Stimulated activated effector memory CD8-positive, alpha-beta T cell treated with anti-CD3 and anti-CD28 coated beads, Interleukin-12 subunit alpha, Interleukin-12 subunit beta, amount 100 ng/mL, for 72 hours (primary cell): Measurements from ENCODE around the gene CAMK2G.
A peak's percentile ranks its signal among the peaks of the same experiment; 100 is the strongest.

Source experiments
- ATAC-seq: fragments of 150-1000 bp; cut with Tn5 transposase; 2 replicates; pipeline ENCODE4 v1.10.0; 2021
- DNase-seq, 2 donors: peaks; one replicate each; pipeline ENCODE4 v3.0.0; 2021 to 2022; ENCODE audit warnings: low spot score in 2 of 2
- H3K27ac Mint-ChIP-seq: one replicate; pipeline ENCODE4 v1.8.0; 2022; ENCODE audit warnings: mild to moderate bottlenecking, mixed read lengths
- H3K36me3 Mint-ChIP-seq: one replicate; pipeline ENCODE4 v1.8.0; 2022; ENCODE audit warnings: mild to moderate bottlenecking, mixed read lengths
- H3K4me1 Mint-ChIP-seq: one replicate; pipeline ENCODE4 v1.8.0; 2022; ENCODE audit warnings: mixed read lengths
- H3K4me3 Mint-ChIP-seq: one replicate; pipeline ENCODE4 v1.8.0; 2022; ENCODE audit warnings: mild to moderate bottlenecking, mixed read lengths
- H3K9me3 Mint-ChIP-seq: one replicate; pipeline ENCODE4 v1.8.0; 2022; ENCODE audit warnings: mixed read lengths

Gene CAMK2G

DNA sequence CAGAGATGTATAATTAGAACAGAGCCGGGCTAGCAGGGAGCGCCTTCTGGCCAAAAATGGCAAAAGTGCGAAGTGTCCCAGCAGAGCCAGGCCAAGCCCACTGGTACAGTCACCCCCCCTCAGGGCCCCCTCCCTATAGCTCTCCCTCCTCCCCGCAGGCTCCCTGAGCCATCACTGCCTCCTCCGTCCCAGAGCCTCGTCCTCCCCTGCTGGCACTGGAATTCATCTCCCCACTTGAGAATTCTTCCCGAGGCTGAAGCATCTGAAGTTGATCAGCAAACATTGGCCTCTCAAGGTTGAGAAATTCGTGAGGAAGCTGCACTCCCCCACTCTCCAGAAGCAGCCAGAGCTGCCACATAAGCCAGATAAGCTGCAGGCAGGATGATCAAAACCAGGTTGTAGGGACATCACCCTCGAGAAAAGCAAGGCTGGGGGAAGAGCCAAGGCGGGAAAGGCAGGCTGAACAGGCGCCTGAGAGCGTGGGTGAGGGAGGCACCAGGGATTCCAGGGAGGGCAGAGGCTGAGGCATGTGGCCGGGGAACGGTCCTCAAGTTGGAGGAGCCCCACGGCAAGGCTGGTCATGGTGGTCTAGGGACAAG lies 23.4 kb downstream of the CAMK2G start:
- Mint-ChIP-seq H3K4me1 (peaks cover 37% of the 10 kb centered on the region), H3K9me3 (no peaks in the 10 kb centered on the region), H3K36me3 (peaks cover 46% of the 10 kb centered on the region), H3K27ac (no peak overlapping the region), H3K4me3 (no peak overlapping the region)
- ATAC-seq (no peak), DNase-seq (no peak)

DNA sequence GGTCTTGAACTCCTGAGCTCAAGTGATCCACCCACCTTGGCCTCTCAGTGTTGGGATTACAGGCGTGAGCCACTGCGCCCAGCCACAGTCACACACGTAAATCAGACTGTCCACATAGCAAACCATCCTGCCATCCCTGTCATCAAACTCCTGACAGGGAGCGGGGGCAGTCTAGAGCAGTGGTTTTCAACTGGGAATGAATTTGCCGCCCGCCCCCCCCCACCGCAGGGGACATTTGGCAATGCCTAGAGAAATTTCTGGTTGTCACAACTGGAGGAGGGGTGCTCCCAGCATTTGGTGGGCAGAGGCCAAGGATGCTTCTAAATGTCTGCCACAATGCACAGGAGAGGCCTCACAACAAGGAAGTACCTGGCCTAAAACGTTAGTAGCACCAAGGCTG lies 24.1 kb downstream of the CAMK2G start:
- no peaks in the 10 kb centered on the region for H3K9me3 Mint-ChIP-seq
- H3K27ac Mint-ChIP-seq, result no peak overlapping the region
- no peak overlapping the region for H3K4me3 Mint-ChIP-seq
- peaks cover 42% of the 10 kb centered on the region for H3K36me3 Mint-ChIP-seq
- H3K4me1 Mint-ChIP-seq, result peaks cover 31% of the 10 kb centered on the region
- no peak for DNase-seq
- ATAC-seq, result no peak

DNA sequence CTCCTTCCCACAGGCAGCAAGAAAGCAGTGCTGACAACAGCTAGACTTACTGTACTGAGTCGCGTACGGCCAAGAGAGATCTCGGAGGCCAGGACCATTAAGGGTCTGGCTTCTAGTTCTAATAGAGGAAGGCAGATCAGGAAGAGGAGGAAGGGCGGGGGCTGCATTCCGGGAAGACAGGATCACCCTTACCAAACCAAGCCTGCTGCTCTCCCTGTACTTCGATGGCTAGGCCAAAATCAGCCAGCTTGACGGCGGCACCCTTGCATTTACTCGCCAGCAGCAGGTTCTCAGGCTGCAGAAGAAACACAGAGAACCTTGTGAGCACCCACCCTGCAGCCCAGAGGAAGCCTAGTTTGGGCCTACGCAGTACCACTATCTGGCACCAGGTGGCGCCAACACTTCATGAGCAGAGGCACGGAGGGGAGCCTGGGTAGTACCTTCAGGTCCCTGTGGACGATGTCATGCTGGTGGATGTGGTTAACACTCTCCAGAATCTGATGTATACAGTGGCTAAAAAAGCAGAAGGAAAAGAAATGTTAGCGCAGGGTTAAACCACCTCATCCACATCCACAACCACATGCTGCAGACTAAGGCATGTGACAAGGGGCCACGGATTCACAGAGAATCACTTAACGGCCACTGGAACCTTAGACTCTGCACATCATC lies 25.4 kb downstream of the CAMK2G start:
- peak; percentile 97 to 99 for DNase-seq
- no peaks in the 10 kb centered on the region for H3K9me3 Mint-ChIP-seq
- no peak overlapping the region for H3K4me3 Mint-ChIP-seq
- ATAC-seq, result peak; percentile 99
- peaks cover 25% of the 10 kb centered on the region for H3K4me1 Mint-ChIP-seq
- peak overlapping the region; percentile 81 for H3K27ac Mint-ChIP-seq
- peaks cover 45% of the 10 kb centered on the region for H3K36me3 Mint-ChIP-seq

DNA sequence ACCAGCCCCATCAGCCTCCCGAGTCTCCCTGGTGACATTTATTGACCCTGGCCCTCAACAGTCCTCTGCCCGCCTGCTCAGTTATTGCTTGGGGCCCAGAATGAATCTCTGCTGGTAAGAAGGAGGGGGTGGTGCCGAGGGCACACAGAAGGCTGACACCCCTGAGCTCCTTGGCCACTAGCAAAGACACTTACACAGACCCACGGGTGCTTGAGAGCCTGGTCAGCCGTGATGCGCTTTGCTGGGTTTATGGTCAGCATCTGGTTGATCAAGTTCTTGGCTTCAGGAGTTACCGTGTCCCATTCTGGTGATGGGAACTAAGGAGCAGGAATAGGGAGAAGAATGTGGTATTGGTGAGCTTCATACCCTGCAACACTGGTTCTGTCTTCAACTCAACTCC lies 27.3 kb downstream of the CAMK2G start:
- DNase-seq (no peak), ATAC-seq (no peak)
- Mint-ChIP-seq H3K4me3 (no peak overlapping the region), H3K27ac (no peak overlapping the region), H3K36me3 (peaks cover 50% of the 10 kb centered on the region), H3K4me1 (peaks cover 18% of the 10 kb centered on the region), H3K9me3 (no peaks in the 10 kb centered on the region)

DNA sequence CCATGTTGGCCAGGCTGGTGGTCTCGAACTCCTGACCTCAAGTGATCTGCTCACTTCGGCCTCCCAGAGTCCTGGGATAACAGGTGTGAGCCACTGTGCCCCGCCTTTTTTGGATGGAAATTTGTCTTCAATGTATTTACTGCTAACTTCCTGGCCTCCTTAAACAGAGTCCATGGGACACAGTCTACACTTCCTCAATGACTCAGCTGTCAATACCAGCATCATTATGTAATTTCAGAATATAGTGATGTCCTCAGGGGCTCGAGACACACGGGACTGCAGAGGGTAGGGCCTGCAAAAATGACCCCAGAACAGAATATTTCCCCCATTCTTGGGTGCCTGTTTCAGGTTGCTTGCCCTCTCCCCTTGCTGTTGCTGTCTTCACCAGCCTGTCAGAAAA lies 31.1 kb downstream of the CAMK2G start:
- Mint-ChIP-seq H3K4me3 (no peak overlapping the region), H3K36me3 (peaks cover 35% of the 10 kb centered on the region), H3K4me1 (no peaks in the 10 kb centered on the region), H3K27ac (peak overlapping the region; percentile 38), H3K9me3 (no peaks in the 10 kb centered on the region)
- DNase-seq, result no peak
- no peak for ATAC-seq

DNA sequence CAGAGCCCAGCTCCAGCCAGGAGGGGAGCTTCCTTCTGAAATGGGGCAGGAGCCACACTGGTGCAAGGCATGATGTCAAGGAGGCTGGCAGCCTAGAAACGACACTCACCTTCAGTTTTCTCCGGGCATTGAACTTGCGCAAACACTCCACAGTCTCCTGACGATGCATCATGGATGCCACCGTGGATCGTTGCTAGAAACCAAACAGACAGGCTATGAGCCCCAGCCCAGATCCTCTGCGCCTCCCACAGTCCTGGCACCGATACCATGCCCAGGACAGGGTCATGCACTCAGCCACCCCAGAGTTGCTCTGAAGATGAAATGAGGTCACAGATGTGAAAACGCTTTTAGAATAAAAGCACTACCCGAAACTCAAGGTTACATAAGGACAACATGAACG lies 32.0 kb downstream of the CAMK2G start:
- H3K4me1 Mint-ChIP-seq, result no peaks in the 10 kb centered on the region
- H3K36me3 Mint-ChIP-seq, result peaks cover 26% of the 10 kb centered on the region
- H3K9me3 Mint-ChIP-seq, result no peaks in the 10 kb centered on the region
- H3K27ac Mint-ChIP-seq, result no peak overlapping the region
- no peak overlapping the region for H3K4me3 Mint-ChIP-seq
- ATAC-seq (no peak), DNase-seq (no peak)

DNA sequence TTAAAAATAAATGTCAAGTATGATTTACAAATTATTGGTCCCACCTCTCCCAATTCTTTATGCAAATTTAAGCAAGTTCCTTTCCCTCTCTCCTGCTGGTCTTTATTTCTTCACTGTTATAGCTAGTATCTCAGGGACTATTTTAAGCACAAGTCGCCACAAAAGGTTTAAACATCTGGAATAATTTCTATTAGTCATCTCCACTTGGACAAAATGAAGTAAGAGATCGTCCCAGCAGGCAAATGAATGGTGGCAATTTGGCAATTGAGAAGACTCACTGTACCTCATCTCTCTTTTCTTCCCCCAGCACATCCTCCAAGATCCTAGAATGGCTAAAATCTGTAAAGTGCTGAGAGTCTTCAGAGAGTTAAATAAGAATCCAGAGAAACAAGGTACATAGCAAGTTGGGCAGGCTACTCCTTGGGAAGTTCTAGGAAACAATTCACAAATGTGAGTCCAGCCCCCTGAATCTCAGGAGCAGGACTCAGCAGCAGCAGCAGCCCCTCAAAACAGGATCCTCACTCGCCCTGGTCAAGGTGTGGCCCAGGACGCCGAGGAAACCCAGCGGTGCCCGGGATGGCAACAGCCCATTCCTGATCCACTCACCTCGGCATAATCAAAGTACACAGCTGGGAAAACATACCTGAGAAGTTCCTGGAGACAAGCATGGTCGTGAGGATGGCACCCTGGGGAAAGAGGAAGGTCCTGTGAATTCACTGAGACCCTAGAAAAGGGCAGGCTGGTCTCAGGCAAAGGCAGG lies 32.6 kb downstream of the CAMK2G start:
- no peaks in the 10 kb centered on the region for H3K9me3 Mint-ChIP-seq
- ATAC-seq (no peak), DNase-seq (no peak)
- peaks cover 25% of the 10 kb centered on the region for H3K36me3 Mint-ChIP-seq
- no peak overlapping the region for H3K4me3 Mint-ChIP-seq
- peak overlapping the region; percentile 23 for H3K27ac Mint-ChIP-seq
- H3K4me1 Mint-ChIP-seq, result no peaks in the 10 kb centered on the region

DNA sequence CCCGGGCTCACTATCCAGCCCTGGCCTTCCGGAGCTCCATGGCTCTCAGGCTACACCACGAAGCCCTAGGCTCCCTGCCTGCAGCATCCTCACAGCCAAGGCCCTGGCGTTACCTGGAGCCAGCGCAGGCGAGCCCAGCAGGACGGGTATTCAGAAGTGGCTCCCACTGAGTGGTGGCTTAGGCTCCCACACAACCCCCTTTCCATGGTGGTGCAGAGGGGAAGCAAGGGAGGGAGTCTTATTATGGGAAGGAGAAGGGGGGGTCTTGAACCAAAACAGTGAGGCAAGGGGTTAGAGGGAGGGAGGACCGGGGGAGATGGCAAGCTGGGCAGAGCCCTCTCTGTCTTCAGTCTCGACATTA lies 33.3 kb downstream of the CAMK2G start:
- H3K9me3 Mint-ChIP-seq, result no peaks in the 10 kb centered on the region
- H3K27ac Mint-ChIP-seq, result peak overlapping the region; percentile 20
- DNase-seq, result no peak
- no peak overlapping the region for H3K4me3 Mint-ChIP-seq
- peaks cover 26% of the 10 kb centered on the region for H3K36me3 Mint-ChIP-seq
- H3K4me1 Mint-ChIP-seq, result no peaks in the 10 kb centered on the region
- ATAC-seq, result no peak

DNA sequence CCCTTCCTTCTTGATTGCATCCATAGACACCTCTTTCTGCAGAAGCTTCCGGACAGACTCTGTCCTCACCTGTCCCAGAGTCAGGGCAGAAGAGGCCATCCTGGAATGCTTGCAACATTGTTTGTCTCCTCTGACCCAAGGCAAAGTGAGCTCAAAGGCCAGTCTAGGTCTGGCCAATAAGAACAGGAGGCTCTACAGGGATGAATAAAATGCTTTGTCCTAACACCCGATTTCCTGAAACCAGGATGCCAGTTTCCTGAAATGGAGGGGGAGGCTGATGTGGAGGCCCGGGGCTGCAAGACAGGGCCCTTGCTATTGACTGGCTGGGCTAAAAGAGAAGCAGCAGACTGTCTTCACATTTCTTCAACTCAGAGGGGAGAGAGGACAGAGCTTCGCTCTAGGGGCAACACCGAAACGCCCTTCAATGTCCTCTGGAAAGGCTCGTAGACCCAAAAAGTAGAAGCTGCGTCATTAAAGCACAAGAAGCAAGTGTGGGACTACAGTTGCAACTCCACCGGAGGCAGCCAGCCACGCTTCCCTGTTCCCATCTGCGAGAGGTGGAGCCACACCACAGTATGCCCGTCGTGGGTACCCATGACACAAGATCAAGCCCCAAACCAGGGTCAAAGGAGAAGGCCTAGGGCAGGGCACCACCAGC lies 33.8 kb downstream of the CAMK2G start:
- H3K36me3 Mint-ChIP-seq, result peaks cover 31% of the 10 kb centered on the region
- peak overlapping the region; percentile 20 for H3K27ac Mint-ChIP-seq
- no peaks in the 10 kb centered on the region for H3K9me3 Mint-ChIP-seq
- no peaks in the 10 kb centered on the region for H3K4me1 Mint-ChIP-seq
- DNase-seq (no peak), ATAC-seq (no peak)
- H3K4me3 Mint-ChIP-seq, result no peak overlapping the region

DNA sequence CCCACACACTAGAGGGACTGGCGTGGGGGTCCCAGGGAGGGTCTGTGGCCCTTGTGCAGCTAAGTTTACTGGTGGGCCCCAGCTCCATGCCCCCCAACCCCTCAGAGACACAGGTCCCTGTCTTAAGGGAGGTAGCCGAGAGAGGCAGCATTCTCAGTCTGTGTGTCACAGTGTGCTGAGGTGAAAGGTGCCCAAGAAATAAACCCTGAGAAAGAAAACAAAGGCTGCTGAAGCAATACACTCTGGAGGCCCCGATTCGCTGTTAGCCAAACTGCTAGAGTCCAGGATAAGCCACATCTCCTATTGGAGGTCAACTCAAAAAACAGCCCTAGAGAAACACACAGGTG lies 34.3 kb downstream of the CAMK2G start:
- Mint-ChIP-seq H3K4me1 (no peaks in the 10 kb centered on the region), H3K36me3 (peaks cover 36% of the 10 kb centered on the region), H3K27ac (peak overlapping the region; percentile 20), H3K9me3 (no peaks in the 10 kb centered on the region), H3K4me3 (no peak overlapping the region)
- ATAC-seq (no peak), DNase-seq (no peak)

DNA sequence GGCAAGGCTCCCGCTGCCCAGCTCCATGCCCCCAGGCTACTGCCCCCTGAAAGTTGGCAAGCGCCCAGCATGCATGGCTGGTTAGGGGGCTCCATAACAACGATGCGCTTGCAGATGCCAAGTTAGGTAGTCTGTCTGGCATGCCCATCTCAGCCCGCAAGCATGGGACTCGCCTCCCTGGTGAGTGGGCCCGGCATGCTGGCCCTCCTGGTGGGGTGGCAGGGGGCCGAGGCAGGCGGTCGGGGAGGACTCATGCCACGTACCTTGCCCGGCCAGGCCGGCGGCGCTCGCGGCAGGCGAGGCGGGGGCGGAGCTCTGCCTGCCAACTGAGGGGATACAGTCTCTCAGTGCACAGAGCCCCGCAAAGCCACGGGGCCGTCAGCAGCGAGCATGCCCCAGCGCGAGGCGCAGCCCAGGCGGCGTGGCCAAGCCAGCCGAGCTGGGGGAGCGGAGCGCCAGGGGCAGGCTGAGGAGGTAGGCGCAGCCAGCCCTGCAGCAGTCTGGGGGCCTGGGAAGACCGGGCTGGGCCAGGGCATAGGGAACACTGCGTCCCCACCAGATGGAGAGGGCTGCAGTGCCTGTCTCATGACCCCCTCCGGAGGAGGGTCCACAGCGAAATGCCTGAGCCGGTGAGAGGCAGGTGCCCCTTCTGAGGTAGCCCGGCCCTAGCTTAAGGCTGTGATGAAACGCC lies 34.9 kb downstream of the CAMK2G start:
- ATAC-seq (no peak), DNase-seq (no peak)
- H3K27ac Mint-ChIP-seq, result no peak overlapping the region
- no peaks in the 10 kb centered on the region for H3K4me1 Mint-ChIP-seq
- no peaks in the 10 kb centered on the region for H3K9me3 Mint-ChIP-seq
- peaks cover 38% of the 10 kb centered on the region for H3K36me3 Mint-ChIP-seq
- no peak overlapping the region for H3K4me3 Mint-ChIP-seq

DNA sequence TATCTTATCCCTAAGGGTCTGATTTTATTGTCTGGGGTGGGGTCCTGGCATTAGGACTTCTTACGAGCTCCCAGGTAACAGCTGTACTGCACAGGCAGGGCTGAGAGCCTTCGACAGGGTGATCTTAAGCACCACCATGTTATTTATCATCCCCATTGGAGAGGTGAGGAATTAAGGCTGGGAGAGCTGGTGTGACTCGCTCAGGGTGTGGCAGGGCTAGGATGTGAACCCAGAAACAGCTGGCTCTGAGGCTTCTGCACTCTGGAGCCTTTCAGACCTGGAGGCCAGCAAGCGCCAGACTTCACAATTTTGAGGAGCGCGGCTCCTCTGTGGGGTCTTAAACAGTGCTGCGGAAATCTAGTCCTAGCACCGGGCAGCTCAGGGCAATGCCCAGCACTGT lies 35.5 kb downstream of the CAMK2G start:
- peak overlapping the region; percentile 63 for H3K27ac Mint-ChIP-seq
- no peak overlapping the region for H3K4me3 Mint-ChIP-seq
- no peak for ATAC-seq
- H3K9me3 Mint-ChIP-seq, result no peaks in the 10 kb centered on the region
- H3K36me3 Mint-ChIP-seq, result peaks cover 38% of the 10 kb centered on the region
- DNase-seq, result no peak
- no peaks in the 10 kb centered on the region for H3K4me1 Mint-ChIP-seq

DNA sequence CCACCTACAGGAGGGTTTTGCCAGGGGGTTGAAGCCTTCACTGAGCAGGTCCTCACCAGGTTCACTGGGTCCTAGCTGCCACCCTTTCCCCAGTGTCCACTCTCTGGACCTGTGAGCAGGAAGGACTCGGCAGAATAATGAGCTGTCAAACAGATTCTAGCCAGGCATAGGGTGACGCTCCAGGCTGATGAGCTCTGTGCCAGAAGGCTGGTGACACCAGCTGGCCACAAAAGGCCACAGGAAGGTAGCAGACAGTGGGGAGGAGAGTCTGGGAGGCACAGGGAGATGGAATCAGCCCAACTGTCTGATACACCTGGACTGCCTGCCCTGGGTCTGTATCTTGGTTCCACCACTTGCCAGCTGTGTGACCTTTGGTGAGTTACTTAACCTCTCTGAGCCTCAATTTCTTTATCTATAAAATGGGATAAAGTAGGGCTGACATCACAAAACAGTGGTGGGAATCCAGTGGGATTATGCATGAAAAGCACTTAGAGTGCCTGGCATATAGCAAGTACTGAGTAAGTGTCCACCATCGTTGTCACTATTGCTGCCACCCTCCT lies 36.3 kb downstream of the CAMK2G start:
- Mint-ChIP-seq H3K4me1 (no peaks in the 10 kb centered on the region), H3K36me3 (peaks cover 31% of the 10 kb centered on the region), H3K9me3 (no peaks in the 10 kb centered on the region), H3K27ac (peak overlapping the region; percentile 54), H3K4me3 (no peak overlapping the region)
- ATAC-seq (no peak), DNase-seq (no peak)

DNA sequence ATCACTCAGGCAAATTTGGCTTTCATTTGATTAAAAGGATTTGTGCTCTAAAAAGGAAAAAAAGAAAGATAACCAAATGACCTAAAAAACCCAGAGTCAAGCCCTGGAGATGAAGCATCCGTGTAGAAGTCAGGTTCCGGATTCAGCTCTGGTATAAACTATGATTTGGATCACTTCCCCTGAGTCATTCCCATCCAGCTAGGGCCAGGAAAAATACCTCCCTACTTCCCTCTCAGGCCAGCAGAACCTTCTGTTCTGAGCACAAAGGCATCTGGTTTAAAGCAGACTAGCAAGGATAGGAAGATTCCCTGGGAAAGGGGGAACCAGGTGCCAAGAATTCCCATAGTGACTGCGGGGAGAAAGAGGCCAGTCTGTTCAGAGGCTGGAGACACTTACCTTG lies 37.3 kb downstream of the CAMK2G start:
- no peak overlapping the region for H3K4me3 Mint-ChIP-seq
- DNase-seq (no peak), ATAC-seq (no peak)
- H3K27ac Mint-ChIP-seq, result peak overlapping the region; percentile 54
- peaks cover 38% of the 10 kb centered on the region for H3K36me3 Mint-ChIP-seq
- no peaks in the 10 kb centered on the region for H3K9me3 Mint-ChIP-seq
- H3K4me1 Mint-ChIP-seq, result no peaks in the 10 kb centered on the region

DNA sequence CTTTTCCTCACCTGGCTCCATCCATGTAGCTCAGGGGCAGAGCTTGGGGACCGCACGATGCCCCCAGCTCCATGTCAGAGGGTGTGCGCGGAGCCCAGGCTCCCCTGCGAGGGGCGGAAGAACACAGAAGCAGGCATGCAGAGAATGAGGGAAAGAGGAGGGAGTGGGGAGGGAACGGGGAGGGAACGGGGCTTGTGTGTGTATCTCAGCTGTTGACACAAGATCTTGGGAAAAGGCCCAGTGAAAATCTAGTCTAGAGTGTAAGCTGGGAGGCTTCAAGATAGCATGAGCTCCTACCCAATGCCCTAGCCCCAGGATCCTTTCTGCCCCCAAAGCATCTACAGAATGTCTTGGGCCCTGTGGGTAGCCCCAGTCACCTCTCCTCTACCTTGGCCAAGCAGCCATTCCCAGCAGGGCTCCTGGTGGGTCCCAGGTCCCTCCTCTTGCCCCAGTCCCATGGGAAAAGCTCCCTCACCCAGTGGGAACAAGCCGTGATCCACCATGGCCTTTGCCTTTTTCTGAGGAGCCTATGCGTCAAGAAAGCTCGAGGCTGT lies 37.9 kb downstream of the CAMK2G start:
- ATAC-seq (no peak), DNase-seq (no peak)
- peak overlapping the region; percentile 54 for H3K27ac Mint-ChIP-seq
- no peaks in the 10 kb centered on the region for H3K4me1 Mint-ChIP-seq
- H3K9me3 Mint-ChIP-seq, result no peaks in the 10 kb centered on the region
- no peak overlapping the region for H3K4me3 Mint-ChIP-seq
- peaks cover 38% of the 10 kb centered on the region for H3K36me3 Mint-ChIP-seq
